GM19043 (cell line): ENCODE results near the gene NR2C1.

ENCODE experiments used
- ATAC-seq: cut with Tn5 transposase; IDR thresholded peaks from one replicate; pipeline ENCODE4 v1.9.1; 2021; ENCODE audit warnings: low read depth; ENCODE audit not compliant: unreplicated experiment

The NR2C1 gene

GRCh38 chr12:94970560-94970959, 102.9 kb downstream of the NR2C1 start:
- no peak for ATAC-seq
